Hepatocyte (in vitro differentiated cells): ENCODE results near the gene SNCA.

Source experiments
- CTCF ChIP-seq: fragments of 200-600 bp; sonication (generic); IDR thresholded peaks from 2 replicates; pipeline ENCODE4 v1.5.1; 2016; ENCODE audit warnings: antibody characterized with exemption, mild to moderate bottlenecking; ENCODE audit not compliant: poor library complexity
- EZH2 ChIP-seq: fragments of 200-600 bp; sonication (generic); IDR thresholded peaks from 2 replicates; pipeline ENCODE4 v1.6.1; 2016; ENCODE audit warnings: antibody characterized with exemption, mild to moderate bottlenecking, borderline replicate concordance
- EZH2phosphoT487 ChIP-seq: fragments of 200-600 bp; sonication (generic); IDR thresholded peaks from one replicate; pipeline ENCODE4 v1.6.1; 2018; ENCODE audit warnings: antibody characterized with exemption, mild to moderate bottlenecking, low read depth, moderate library complexity; ENCODE audit not compliant: unreplicated experiment, severe bottlenecking

- TF ChIP-seq EZH2phosphoT487: no peak
- TF ChIP-seq CTCF: no peak
- TF ChIP-seq EZH2: no peak
Observed at GRCh38 chr4:89720981-89721380, 116.0 kb downstream of the SNCA start.
